Stimulated activated CD4-positive, alpha-beta T cell treated with anti-CD3 and anti-CD28 coated beads, TNF-alpha, amount 100 ng/mL, for 1 hour (primary cell): Measurements from ENCODE around the gene DNAI4.

Experiments used
- DNase-seq, 3 donors: peaks; one replicate each; pipeline ENCODE4 v3.0.0-alpha.2; 2020; ENCODE audit warnings: low read depth in 3 of 3, low spot score in 1 of 3

DNAI4 gene

GRCh38 chr1:66769512-66770229 lies 155.0 kb downstream of the DNAI4 start:
- DNase-seq: no peak

GRCh38 chr1:66768965-66769364 lies 155.7 kb downstream of the DNAI4 start:
- no peak for DNase-seq

GRCh38 chr1:66767626-66768025 lies 157.0 kb downstream of the DNAI4 start:
- no peak for DNase-seq

- peak in 1 of 3 donors; percentile 14 for DNase-seq
Measured at GRCh38 chr1:66764994-66765578, 159.6 kb downstream of the DNAI4 start.
